ENCODE results near the gene TENT4A. TPM values are rescaled to one million over a fixed set of nuclear protein-coding genes. Genes with fewer than 3 reads are reported as not detected.

The TENT4A gene
- polyA plus RNA-seq, 1 experiment: 4.0 TPM

DNA sequence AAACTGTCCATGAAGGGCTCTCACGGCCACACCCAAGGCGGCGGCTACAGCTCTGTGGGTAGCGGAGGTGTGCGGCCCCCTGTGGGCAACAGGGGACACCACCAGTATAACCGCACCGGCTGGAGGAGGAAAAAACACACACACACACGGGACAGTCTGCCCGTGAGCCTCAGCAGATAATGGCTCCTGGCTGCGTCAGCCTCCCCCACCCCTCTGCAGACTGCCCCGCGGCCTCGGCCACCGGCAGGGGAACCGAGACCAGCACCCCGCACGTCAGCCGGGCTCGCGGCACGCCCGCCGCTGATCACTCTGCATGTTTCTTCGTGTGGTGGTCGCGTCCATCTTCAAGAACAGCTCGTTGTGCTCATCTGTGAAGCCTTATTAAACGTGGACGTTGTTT, 41.5 kb downstream of the TENT4A start:
- Histone ChIP-seq H3K9me3 (ENCODE audit: control insufficient read depth, insufficient read depth, low read length) (no peaks in the 10 kb centered on the region; the same call in 1 of the 2 replicates), H3K4me3 (ENCODE audit: low read depth, low read length) (no peak overlapping the region), H3K27ac (ENCODE audit: low read depth, low read length) (no peak overlapping the region), H3K27me3 (ENCODE audit: control insufficient read depth, insufficient read depth, low read length) (no peaks in the 10 kb centered on the region)
- TF ChIP-seq, protein P1, sequence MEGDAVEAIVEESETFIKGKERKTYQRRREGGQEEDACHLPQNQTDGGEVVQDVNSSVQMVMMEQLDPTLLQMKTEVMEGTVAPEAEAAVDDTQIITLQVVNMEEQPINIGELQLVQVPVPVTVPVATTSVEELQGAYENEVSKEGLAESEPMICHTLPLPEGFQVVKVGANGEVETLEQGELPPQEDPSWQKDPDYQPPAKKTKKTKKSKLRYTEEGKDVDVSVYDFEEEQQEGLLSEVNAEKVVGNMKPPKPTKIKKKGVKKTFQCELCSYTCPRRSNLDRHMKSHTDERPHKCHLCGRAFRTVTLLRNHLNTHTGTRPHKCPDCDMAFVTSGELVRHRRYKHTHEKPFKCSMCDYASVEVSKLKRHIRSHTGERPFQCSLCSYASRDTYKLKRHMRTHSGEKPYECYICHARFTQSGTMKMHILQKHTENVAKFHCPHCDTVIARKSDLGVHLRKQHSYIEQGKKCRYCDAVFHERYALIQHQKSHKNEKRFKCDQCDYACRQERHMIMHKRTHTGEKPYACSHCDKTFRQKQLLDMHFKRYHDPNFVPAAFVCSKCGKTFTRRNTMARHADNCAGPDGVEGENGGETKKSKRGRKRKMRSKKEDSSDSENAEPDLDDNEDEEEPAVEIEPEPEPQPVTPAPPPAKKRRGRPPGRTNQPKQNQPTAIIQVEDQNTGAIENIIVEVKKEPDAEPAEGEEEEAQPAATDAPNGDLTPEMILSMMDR (IDR thresholded peaks at IDR 0.05; ENCODE audit: low read depth, low read length): no peak
- ChIA-PET POLR2A (no interaction called here), CTCF (interaction anchor here (1.4 kb wide), 1 partner anchor 9 kb away, joined by 9 read pairs; no protein-coding TSS in a partner anchor)
- DNase-seq (ENCODE audit: low read depth, low spot score): no peak

DNA sequence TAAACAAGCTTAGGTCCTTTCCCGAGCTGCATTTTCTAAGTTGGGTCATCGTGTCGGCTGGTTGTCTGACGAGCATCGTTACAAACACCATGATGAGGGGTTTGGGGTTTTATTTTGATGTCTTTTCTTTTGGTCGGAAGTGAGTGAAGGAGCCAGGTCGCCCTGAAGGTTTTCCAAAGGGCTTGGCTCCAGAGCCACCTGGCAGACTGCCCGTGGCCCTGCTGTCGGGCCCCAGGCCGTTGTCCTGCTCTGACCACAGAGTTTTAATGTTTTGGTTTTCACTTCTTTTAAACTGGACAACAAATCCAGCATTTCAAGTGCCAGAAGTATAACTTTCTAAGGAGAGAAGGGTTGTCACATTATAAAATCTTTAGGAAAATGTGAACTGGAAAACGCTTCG, 42.3 kb downstream of the TENT4A start:
- ChIA-PET CTCF (interaction anchor here (1.4 to 1.6 kb wide), 2 partner anchors 10 kb away, joined by 4 to 9 read pairs; no protein-coding TSS in a partner anchor), POLR2A (no interaction called here)
- TF ChIP-seq, protein P1 (IDR thresholded peaks at IDR 0.05; ENCODE audit: low read depth, low read length): no peak
- Histone ChIP-seq H3K9me3 (ENCODE audit: control insufficient read depth, insufficient read depth, low read length) (no peaks in the 10 kb centered on the region; the same call in 1 of the 2 replicates), H3K27ac (ENCODE audit: low read depth, low read length) (no peak overlapping the region), H3K27me3 (ENCODE audit: control insufficient read depth, insufficient read depth, low read length) (no peaks in the 10 kb centered on the region), H3K4me3 (ENCODE audit: low read depth, low read length) (no peak overlapping the region)
- no peak for DNase-seq (ENCODE audit: low read depth, low spot score)

DNA sequence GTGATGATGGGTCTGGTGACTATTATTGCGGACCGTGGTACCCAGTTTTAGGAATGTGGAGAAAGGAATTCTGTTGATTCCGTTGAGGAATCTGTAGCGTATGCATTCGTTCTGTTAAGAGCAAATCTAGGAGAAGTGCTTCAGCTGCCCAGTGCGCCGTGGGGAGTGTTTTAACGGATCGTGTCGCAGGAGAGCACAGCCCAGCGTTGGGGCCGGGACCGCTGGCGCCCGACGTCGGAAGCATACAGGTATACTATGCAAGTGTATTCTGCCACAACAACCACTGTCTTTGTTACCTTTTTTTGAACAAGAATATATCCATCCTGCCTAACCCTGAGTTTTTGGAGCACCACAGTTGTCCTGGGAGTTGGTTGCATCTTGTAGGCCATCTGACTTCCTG, 42.7 kb downstream of the TENT4A start:
- TF ChIP-seq, protein P1 (IDR thresholded peaks at IDR 0.05; ENCODE audit: low read depth, low read length): no peak
- Histone ChIP-seq H3K9me3 (ENCODE audit: control insufficient read depth, insufficient read depth, low read length) (no peaks in the 10 kb centered on the region; the same call in 1 of the 2 replicates), H3K4me3 (ENCODE audit: low read depth, low read length) (no peak overlapping the region), H3K27ac (ENCODE audit: low read depth, low read length) (no peak overlapping the region), H3K27me3 (ENCODE audit: control insufficient read depth, insufficient read depth, low read length) (no peaks in the 10 kb centered on the region)
- ChIA-PET POLR2A (no interaction called here), CTCF (interaction anchor here (1.4 to 1.6 kb wide), 2 partner anchors 9 to 11 kb away, joined by 4 to 9 read pairs; no protein-coding TSS in a partner anchor)
- DNase-seq (ENCODE audit: low read depth, low spot score): no peak

DNA sequence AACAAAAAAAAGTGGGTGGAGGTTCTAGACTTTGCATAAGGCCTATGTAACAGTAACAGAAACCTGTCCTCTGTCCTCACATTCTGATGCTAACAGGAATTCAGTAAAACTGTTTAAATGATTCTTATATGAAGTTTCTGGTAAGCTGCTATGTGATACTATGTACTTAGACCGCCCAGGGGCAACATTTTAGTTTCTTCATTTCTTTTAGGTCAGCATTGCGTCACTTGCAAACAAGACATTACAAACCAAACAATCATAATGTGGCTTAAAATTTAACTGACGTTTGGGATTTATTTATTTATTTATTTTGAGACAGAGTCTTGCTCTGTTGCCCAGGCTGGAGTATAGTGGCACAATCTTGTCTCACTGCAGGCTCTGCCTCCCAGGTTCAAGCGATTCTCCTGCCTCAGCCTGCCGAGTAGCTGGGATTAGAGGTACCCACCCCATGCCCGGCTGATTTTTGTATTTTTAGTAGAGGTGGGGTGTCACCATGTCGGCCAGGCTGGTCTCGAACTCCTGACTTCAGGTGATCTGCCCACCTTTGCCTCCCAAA, 44.3 kb downstream of the TENT4A start:
- ChIA-PET CTCF (no interaction called here), POLR2A (no interaction called here)
- Histone ChIP-seq H3K27ac (ENCODE audit: low read depth, low read length) (no peak overlapping the region), H3K27me3 (ENCODE audit: control insufficient read depth, insufficient read depth, low read length) (no peaks in the 10 kb centered on the region), H3K9me3 (ENCODE audit: control insufficient read depth, insufficient read depth, low read length) (no peaks in the 10 kb centered on the region; the same call in 1 of the 2 replicates), H3K4me3 (ENCODE audit: low read depth, low read length) (no peak overlapping the region)
- DNase-seq (ENCODE audit: low read depth, low spot score): no peak
- TF ChIP-seq, protein P1 (IDR thresholded peaks at IDR 0.05; ENCODE audit: low read depth, low read length): no peak

DNA sequence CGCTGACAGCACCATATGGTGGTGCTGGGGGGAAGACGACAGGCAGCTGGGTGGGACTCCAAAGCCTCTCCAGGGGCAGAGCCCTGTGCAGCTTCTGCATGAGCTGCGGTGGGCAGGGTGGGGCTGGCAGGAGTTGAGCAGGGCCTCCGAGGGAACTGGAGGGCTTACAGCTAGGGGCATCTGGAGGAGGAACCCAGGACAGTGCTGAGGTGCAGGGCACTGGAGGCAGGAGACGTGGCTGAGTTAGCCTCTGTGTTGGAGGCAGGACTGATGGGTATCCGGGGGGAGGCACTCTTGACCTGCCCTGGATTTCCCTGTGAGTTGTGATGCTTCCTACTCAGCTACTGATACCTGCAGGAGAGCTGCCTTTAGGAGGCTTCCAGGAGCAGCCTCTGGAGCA, 45.0 kb downstream of the TENT4A start:
- ChIA-PET CTCF (no interaction called here), POLR2A (no interaction called here)
- no peaks in the 10 kb centered on the region; the same call in 1 of the 2 replicates for H3K9me3 ChIP-seq (ENCODE audit: control insufficient read depth, insufficient read depth, low read length)
- TF ChIP-seq, protein P1 (IDR thresholded peaks at IDR 0.05; ENCODE audit: low read depth, low read length): no peak
- DNase-seq (ENCODE audit: low read depth, low spot score): no peak
- H3K27me3 ChIP-seq (ENCODE audit: control insufficient read depth, insufficient read depth, low read length): no peaks in the 10 kb centered on the region
- H3K4me3 ChIP-seq (ENCODE audit: low read depth, low read length): no peak overlapping the region
- no peak overlapping the region for H3K27ac ChIP-seq (ENCODE audit: low read depth, low read length)
